Lung (tissue), 12 donors: ENCODE results near the gene TC2N. TPM values are rescaled to one million over a fixed set of nuclear protein-coding genes. Genes with fewer than 3 reads are reported as not detected.

Source experiments
- ATAC-seq: fragments of 200-7000 bp; cut with Tn5 transposase; one replicate; pipeline ENCODE4 v1.9.1; 2020; ENCODE audit warnings: moderate number of reproducible peaks; ENCODE audit not compliant: insufficient read depth, low FRiP score
- DNase-seq, 3 donors: peaks; one replicate each; pipeline ENCODE4 v3.0.0-alpha.2; 2013 to 2017
- H3K27ac ChIP-seq, 2 donors: one replicate each; pipeline ENCODE4 v1.5.1; 2013; ENCODE audit warnings: mild to moderate bottlenecking in 2 of 2, moderate library complexity in 2 of 2, control low read depth in 1 of 2, inconsistent platforms in 1 of 2, low read depth in 1 of 2, low read length in 1 of 2
- H3K27me3 ChIP-seq, 3 donors: one replicate each; pipeline ENCODE4 v1.5.1; 2013; ENCODE audit warnings: low read length in 2 of 3; ENCODE audit not compliant: control insufficient read depth in 3 of 3, insufficient read depth in 3 of 3
- H3K36me3 ChIP-seq, 4 donors: one replicate each; pipeline ENCODE4 v1.5.1; 2013; ENCODE audit warnings: low read length in 4 of 4, mild to moderate bottlenecking in 1 of 4, moderate library complexity in 1 of 4; ENCODE audit not compliant: control insufficient read depth in 4 of 4, insufficient read depth in 4 of 4
- H3K4me1 ChIP-seq, 5 donors: one replicate each; pipeline ENCODE4 v1.5.1; 2013; ENCODE audit warnings: low read length in 5 of 5, mild to moderate bottlenecking in 2 of 5, moderate library complexity in 1 of 5; ENCODE audit not compliant: control insufficient read depth in 5 of 5, insufficient read depth in 5 of 5
- H3K4me3 ChIP-seq: one replicate; pipeline ENCODE4 v1.5.1; 2013; ENCODE audit warnings: mild to moderate bottlenecking, control low read depth, moderate library complexity
- H3K9ac ChIP-seq, 2 donors: one replicate each; pipeline ENCODE4 v1.5.1; 2013; ENCODE audit warnings: low read length in 2 of 2, control low read depth in 1 of 2; ENCODE audit not compliant: insufficient read depth in 1 of 2
- H3K9me3 ChIP-seq, 4 donors: one replicate each; pipeline ENCODE4 v1.5.1; 2013; ENCODE audit warnings: low read length in 3 of 4, mild to moderate bottlenecking in 1 of 4, moderate library complexity in 1 of 4; ENCODE audit not compliant: control insufficient read depth in 4 of 4, insufficient read depth in 3 of 4
- CTCF ChIP-seq: IDR thresholded peaks from 2 replicates; pipeline ENCODE4 v1.5.1; 2012; ENCODE audit warnings: mild to moderate bottlenecking; ENCODE audit errors: control extremely low read depth, extremely low read depth
- WGBS, 2 donors: extraction: QIAGEN DNeasy Blood & Tissue Kit; methylation state at CpG; one replicate each; pipeline ENCODE4 v1.1.7; 2013; 5-methylcytosine and 5-hydroxymethylcytosine counted together
- polyA plus RNA-seq, 2 donors: library from polyadenylated mRNA; stranded (reverse); fragments of 200-250 nt; gene quantifications; one replicate each; pipeline ENCODE4 v1.2.1, GENCODE V29; 2013
- total RNA-seq, 2 donors: library from RNA; depleted of rRNA in 1 of 2; stranded (reverse); fragments of >200 nt in 1 of 2; gene quantifications; one replicate each; pipeline ENCODE4 v1.2.1, GENCODE V29; 2014 to 2021
- donor health status: control.
- donor health status: control.
- donor health status: Bipolar disorder and iron deficiency.
- donor health status: healthy.
- donor health status: DM: yes; HTN: yes; CAD: no.

TC2N gene
- total and polyA plus RNA-seq, 4 donors: 20.4 to 128 (median 43.9) TPM

DNA sequence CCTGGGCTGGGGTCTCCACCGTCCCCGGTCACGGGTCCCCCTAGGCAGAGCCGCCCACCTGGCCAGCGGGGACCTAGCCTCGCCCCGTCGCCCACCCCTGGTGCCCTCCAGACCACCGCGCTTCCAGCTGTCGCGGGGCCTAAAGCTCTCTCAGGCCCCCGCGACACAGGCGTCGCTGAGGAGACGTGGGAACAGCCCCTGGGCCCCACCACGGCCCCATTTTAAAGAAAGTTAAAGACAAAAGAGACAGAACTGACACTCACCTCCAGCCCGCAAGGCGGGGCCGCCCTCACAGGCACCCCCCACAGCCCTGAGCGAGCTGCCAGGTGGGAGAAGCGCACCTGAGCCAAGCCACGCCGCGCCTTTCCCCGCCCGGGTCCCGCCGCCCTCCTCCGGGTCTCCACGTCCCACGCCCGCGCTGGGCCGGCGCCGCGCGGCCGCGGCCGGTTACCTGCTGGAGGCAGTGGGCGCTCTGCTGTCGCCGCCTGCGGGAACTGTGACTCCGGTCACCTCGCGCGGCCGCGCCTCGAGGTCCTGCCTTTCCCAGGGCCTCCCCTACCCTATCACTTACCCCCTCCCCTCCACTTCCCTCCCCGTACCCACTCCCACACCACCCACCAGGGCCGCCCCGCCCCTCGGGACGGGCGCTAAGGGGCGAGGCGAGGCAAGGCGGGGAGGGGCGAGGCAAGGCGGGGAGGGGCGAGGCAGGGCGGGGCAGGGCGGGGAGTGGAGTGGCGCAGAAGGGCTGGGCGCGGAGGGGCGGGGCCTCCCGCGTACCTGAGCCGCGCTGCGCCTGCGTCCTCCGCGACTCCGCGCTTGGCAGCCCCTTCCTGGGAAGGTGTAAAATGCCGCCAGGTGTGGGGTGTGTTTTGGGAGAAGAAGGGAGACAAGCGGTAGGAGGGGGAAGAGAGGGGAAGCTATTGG is 31.2 kb downstream of the TC2N start:
- Histone ChIP-seq H3K4me1 (peaks cover 0 to 7% (median 0%) of the 10 kb centered on the region in 5 donors), H3K9me3 (no peaks in the 10 kb centered on the region), H3K36me3 (no peaks in the 10 kb centered on the region), H3K27me3 (peaks cover 0 to 47% (median 33%) of the 10 kb centered on the region in 3 donors), H3K4me3 (peak overlapping the region; percentile 75), H3K9ac (peak overlapping the region; percentile 40 to 83), H3K27ac (peak overlapping the region in 1 of 2 donors; percentile 95)
- 1 to 2% methylated on average over 70 to 84 of the region's 84 CpGs for WGBS, 2 donors
- ATAC-seq (peak; percentile 96), DNase-seq (peak; percentile 60 to 87 (median 86))
- no peak for TF ChIP-seq CTCF

DNA sequence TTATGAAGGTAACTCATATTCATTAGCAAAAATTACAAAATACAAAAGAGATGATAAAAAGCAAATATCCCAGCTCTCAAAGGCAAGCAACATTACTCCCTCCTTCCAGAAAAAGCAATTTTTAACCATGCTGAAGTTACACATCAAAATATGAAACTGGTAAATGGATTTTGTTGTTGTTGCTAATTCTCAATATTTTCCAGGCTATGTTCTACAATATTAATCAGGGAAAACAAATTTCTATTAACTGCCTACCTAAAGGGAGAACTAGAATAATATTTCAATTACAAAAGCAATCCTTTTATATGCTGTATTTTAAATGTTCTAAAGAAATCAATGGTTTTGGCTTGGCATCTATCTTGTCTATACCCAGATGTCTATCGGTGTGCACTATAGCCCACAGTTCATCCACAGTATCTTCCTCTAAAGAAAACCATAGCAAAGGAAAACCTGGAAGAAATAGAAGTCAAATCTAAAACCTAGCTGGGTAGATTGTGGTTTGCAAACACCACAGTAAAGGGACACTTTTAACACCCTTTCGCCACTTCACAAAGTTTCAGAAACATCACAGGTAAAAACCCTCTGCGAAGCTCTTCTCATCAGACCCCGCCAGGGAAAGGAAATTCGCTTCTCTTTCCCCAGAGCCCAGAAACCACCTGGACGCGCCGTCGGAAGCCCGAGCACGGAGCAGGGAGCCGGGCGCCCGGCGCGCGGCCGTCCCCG is 32.0 kb downstream of the TC2N start:
- no peaks in the 10 kb centered on the region for H3K9me3 ChIP-seq
- H3K36me3 ChIP-seq: no peaks in the 10 kb centered on the region
- peak overlapping the region in 1 of 2 donors; percentile 95 for H3K27ac ChIP-seq
- peaks cover 0 to 47% (median 33%) of the 10 kb centered on the region in 3 donors for H3K27me3 ChIP-seq
- no peak for TF ChIP-seq CTCF
- WGBS, 2 donors: 2 to 7% methylated on average over 18 to 19 of the region's 19 CpGs
- H3K9ac ChIP-seq: peak overlapping the region in 1 of 2 donors; percentile 40
- H3K4me1 ChIP-seq: peaks cover 0 to 7% (median 0%) of the 10 kb centered on the region in 5 donors
- peak overlapping the region; percentile 75 for H3K4me3 ChIP-seq
- ATAC-seq (peak; percentile 14), DNase-seq (peak in 2 of 3 donors; percentile 7 to 15)

GRCh38 chr14:91834571-91834970 is 32.8 kb downstream of the TC2N start:
- Histone ChIP-seq H3K27ac (peak overlapping the region in 1 of 2 donors; percentile 67), H3K27me3 (peaks cover 0 to 47% (median 33%) of the 10 kb centered on the region in 3 donors), H3K4me3 (no peak overlapping the region), H3K9me3 (no peaks in the 10 kb centered on the region), H3K9ac (no peak overlapping the region), H3K36me3 (no peaks in the 10 kb centered on the region), H3K4me1 (peaks cover 0 to 7% (median 0%) of the 10 kb centered on the region in 5 donors)
- DNase-seq (no peak), ATAC-seq (no peak)
- WGBS, 2 donors: 55 to 75% methylated on average over 2 of the region's 2 CpGs
- TF ChIP-seq CTCF: no peak
